Liver (tissue), 9 donors: Measurements from ENCODE around the gene PPM1D. TPM values are rescaled to one million over a fixed set of nuclear protein-coding genes. Genes with fewer than 3 reads are reported as not detected.
A peak's percentile ranks its signal among the peaks of the same experiment; 100 is the strongest.

Source experiments
- DNase-seq: peaks from one replicate; pipeline ENCODE4 v3.0.0-alpha.2; 2017; ENCODE audit warnings: low spot score
- H3K27ac ChIP-seq, 2 donors: one replicate each; pipeline ENCODE4 v1.7.0; 2013; ENCODE audit warnings: inconsistent platforms in 2 of 2, low read length in 2 of 2, control low read depth in 1 of 2, low read depth in 1 of 2, mild to moderate bottlenecking in 1 of 2
- H3K27me3 ChIP-seq, 4 donors: one replicate each; pipeline versions ENCODE4 v1.6.1 to v1.7.0; 2013; ENCODE audit warnings: low read length in 3 of 4, inconsistent platforms in 1 of 4, mild to moderate bottlenecking in 1 of 4, moderate library complexity in 1 of 4; ENCODE audit not compliant: control insufficient read depth in 4 of 4, insufficient read depth in 4 of 4
- H3K36me3 ChIP-seq, 4 donors: one replicate each; pipeline versions ENCODE4 v1.6.1 to v1.7.0; 2013; ENCODE audit warnings: low read length in 3 of 4, mild to moderate bottlenecking in 3 of 4, low read depth in 1 of 4, moderate library complexity in 1 of 4; ENCODE audit not compliant: control insufficient read depth in 4 of 4, insufficient read depth in 3 of 4
- H3K4me1 ChIP-seq, 4 donors: one replicate each; pipeline versions ENCODE4 v1.6.1 to v1.7.0; 2013; ENCODE audit warnings: low read length in 3 of 4, mild to moderate bottlenecking in 3 of 4, moderate library complexity in 1 of 4; ENCODE audit not compliant: control insufficient read depth in 4 of 4, insufficient read depth in 4 of 4
- H3K4me3 ChIP-seq, 3 donors: one replicate each; pipeline versions ENCODE4 v1.6.1 to v1.7.0; 2013; ENCODE audit warnings: low read length in 3 of 3, control low read depth in 1 of 3, low read depth in 1 of 3, mild to moderate bottlenecking in 1 of 3
- H3K9ac ChIP-seq, 2 donors: one replicate each; pipeline ENCODE4 v1.7.0; 2013; ENCODE audit warnings: low read length in 2 of 2, mild to moderate bottlenecking in 2 of 2, moderate library complexity in 2 of 2, control low read depth in 1 of 2, low read depth in 1 of 2
- H3K9me3 ChIP-seq, 4 donors: one replicate each; pipeline versions ENCODE4 v1.6.1 to v1.7.0; 2013; ENCODE audit warnings: low read length in 3 of 4; ENCODE audit not compliant: control insufficient read depth in 4 of 4
- EGR1 ChIP-seq, 2 donors: IDR thresholded peaks; 2 replicates each; pipeline ENCODE4 v1.6.1; 2016 to 2018; ENCODE audit warnings: antibody characterized with exemption in 2 of 2, low read depth in 2 of 2
- FOXA1 ChIP-seq: IDR thresholded peaks from 2 replicates; pipeline ENCODE4 v1.6.1; 2016; ENCODE audit warnings: antibody characterized with exemption
- FOXA2 ChIP-seq: IDR thresholded peaks from 2 replicates; pipeline ENCODE4 v1.6.1; 2016; ENCODE audit warnings: antibody characterized with exemption
- HNF4G ChIP-seq: IDR thresholded peaks from 2 replicates; pipeline ENCODE4 v1.6.1; 2016; ENCODE audit warnings: antibody characterized with exemption
- JUND ChIP-seq, 2 donors: IDR thresholded peaks; 2 replicates each; pipeline ENCODE4 v1.6.1; 2016; ENCODE audit warnings: antibody characterized with exemption in 2 of 2
- NR2F2 ChIP-seq: IDR thresholded peaks from 2 replicates; pipeline ENCODE4 v1.6.1; 2016; ENCODE audit warnings: antibody characterized with exemption
- RAD21 ChIP-seq, 2 donors: IDR thresholded peaks; 2 replicates each; pipeline ENCODE4 v1.6.1; 2016; ENCODE audit warnings: antibody characterized with exemption in 2 of 2, mild to moderate bottlenecking in 2 of 2
- RXRA ChIP-seq, 2 donors: IDR thresholded peaks; 2 replicates each; pipeline ENCODE4 v1.6.1; 2017 to 2018; ENCODE audit warnings: antibody characterized with exemption in 2 of 2, mild to moderate bottlenecking in 1 of 2
- SP1 ChIP-seq: IDR thresholded peaks from 2 replicates; pipeline ENCODE4 v1.6.1; 2018; ENCODE audit warnings: antibody characterized with exemption, mild to moderate bottlenecking
- TAF1 ChIP-seq: conservative IDR thresholded peaks from 2 replicates; pipeline ENCODE4 v1.6.1; 2016; ENCODE audit warnings: antibody characterized with exemption, mild to moderate bottlenecking
- WGBS: extraction: QIAGEN DNeasy Blood & Tissue Kit; methylation state at CpG from one replicate; pipeline ENCODE4 v1.1.7; 2013; 5-methylcytosine and 5-hydroxymethylcytosine counted together
- polyA plus RNA-seq, 2 donors: library from polyadenylated mRNA; stranded (reverse) in 1 of 2; unstranded in 1 of 2; fragments of 200-250 nt in 1 of 2; fragments of >200 nt in 1 of 2; fragmentation: Nextera tagmentation in 1 of 2; extraction: Ambion mirVana in 1 of 2; gene quantifications; one replicate each; pipeline versions ENCODE4 v1.2.1 to v1.2.3, GENCODE V29; 2013 to 2015
- total RNA-seq, 2 donors: library from RNA; depleted of rRNA; stranded (reverse); fragments of >200 nt; gene quantifications; one replicate each; pipeline ENCODE4 v1.2.3, GENCODE V29; 2014
- TF ChIP-seq, protein P1 (sequence below): fragments of 150-350 bp; IDR thresholded peaks from 2 replicates; pipeline ENCODE4 v1.5.1; 2017; ENCODE audit warnings: improper control_type of control experiment, low read depth, low read length; ENCODE audit not compliant: missing input control
- TF ChIP-seq, protein P2 (sequence below): IDR thresholded peaks from 2 replicates; pipeline ENCODE4 v1.6.1; 2016; ENCODE audit warnings: antibody characterized with exemption
- TF ChIP-seq, protein P3 (sequence below): IDR thresholded peaks from 2 replicates; pipeline ENCODE4 v1.6.1; 2016; ENCODE audit warnings: antibody characterized with exemption, mild to moderate bottlenecking
- donor health status: healthy.
- donor health status: healthy.
- donor health status: healthy.
- donor health status: healthy.
- donor health status: healthy.

The PPM1D gene
- total and polyA plus RNA-seq, 4 donors: 2.0 to 8.7 (median 5.0) TPM

DNA sequence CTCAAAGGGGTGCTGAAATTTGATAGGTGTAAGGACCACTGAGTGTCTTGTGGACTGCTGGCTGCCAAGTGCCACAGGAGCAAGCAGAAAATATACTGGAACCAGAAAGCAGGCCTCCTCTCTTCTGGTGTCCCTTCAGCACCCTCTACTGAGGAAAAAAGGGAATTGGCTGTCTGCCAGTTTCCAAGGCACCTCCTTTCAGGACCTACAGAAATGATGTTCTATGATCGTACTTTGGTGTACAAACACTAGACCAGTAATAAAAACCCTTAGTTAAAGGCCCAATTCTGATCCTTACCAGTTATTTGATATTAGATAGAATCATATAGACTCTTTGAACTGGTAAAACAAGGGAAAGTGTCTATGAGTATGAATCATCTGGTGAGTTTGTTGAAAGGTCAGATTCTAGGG is 41.8 kb downstream of the PPM1D start (continued):
- TF ChIP-seq, protein P1, sequence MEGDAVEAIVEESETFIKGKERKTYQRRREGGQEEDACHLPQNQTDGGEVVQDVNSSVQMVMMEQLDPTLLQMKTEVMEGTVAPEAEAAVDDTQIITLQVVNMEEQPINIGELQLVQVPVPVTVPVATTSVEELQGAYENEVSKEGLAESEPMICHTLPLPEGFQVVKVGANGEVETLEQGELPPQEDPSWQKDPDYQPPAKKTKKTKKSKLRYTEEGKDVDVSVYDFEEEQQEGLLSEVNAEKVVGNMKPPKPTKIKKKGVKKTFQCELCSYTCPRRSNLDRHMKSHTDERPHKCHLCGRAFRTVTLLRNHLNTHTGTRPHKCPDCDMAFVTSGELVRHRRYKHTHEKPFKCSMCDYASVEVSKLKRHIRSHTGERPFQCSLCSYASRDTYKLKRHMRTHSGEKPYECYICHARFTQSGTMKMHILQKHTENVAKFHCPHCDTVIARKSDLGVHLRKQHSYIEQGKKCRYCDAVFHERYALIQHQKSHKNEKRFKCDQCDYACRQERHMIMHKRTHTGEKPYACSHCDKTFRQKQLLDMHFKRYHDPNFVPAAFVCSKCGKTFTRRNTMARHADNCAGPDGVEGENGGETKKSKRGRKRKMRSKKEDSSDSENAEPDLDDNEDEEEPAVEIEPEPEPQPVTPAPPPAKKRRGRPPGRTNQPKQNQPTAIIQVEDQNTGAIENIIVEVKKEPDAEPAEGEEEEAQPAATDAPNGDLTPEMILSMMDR: peak; percentile 28
- no peak for TF ChIP-seq TAF1
- no peak for TF ChIP-seq HNF4G
- TF ChIP-seq NR2F2: no peak
- TF ChIP-seq FOXA1: no peak

GRCh38 chr17:60645918-60646523 is 46.0 kb downstream of the PPM1D start:
- no peak for DNase-seq
- H3K9me3 ChIP-seq: no peaks in the 10 kb centered on the region
- no peaks in the 10 kb centered on the region for H3K27me3 ChIP-seq
- H3K4me1 ChIP-seq: no peaks in the 10 kb centered on the region
- WGBS: 91% methylated on average over 3 of the region's 3 CpGs
- H3K4me3 ChIP-seq: no peak overlapping the region
- no peak overlapping the region for H3K9ac ChIP-seq
- peaks cover 0 to 10% (median 0%) of the 10 kb centered on the region in 4 donors for H3K36me3 ChIP-seq
- TF ChIP-seq FOXA2: no peak
- TF ChIP-seq RAD21 (IDR thresholded peaks at IDR 0.05): no peak
- no peak for TF ChIP-seq JUND (IDR thresholded peaks at IDR 0.05)
- TF ChIP-seq FOXA1: no peak
- TF ChIP-seq, protein P2, sequence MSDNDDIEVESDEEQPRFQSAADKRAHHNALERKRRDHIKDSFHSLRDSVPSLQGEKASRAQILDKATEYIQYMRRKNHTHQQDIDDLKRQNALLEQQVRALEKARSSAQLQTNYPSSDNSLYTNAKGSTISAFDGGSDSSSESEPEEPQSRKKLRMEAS: no peak
- TF ChIP-seq, protein P1: no peak
- TF ChIP-seq SP1: no peak
- no peak for TF ChIP-seq EGR1 (IDR thresholded peaks at IDR 0.05; ENCODE audit: low read depth in 2 of 2)
- TF ChIP-seq, protein P3, sequence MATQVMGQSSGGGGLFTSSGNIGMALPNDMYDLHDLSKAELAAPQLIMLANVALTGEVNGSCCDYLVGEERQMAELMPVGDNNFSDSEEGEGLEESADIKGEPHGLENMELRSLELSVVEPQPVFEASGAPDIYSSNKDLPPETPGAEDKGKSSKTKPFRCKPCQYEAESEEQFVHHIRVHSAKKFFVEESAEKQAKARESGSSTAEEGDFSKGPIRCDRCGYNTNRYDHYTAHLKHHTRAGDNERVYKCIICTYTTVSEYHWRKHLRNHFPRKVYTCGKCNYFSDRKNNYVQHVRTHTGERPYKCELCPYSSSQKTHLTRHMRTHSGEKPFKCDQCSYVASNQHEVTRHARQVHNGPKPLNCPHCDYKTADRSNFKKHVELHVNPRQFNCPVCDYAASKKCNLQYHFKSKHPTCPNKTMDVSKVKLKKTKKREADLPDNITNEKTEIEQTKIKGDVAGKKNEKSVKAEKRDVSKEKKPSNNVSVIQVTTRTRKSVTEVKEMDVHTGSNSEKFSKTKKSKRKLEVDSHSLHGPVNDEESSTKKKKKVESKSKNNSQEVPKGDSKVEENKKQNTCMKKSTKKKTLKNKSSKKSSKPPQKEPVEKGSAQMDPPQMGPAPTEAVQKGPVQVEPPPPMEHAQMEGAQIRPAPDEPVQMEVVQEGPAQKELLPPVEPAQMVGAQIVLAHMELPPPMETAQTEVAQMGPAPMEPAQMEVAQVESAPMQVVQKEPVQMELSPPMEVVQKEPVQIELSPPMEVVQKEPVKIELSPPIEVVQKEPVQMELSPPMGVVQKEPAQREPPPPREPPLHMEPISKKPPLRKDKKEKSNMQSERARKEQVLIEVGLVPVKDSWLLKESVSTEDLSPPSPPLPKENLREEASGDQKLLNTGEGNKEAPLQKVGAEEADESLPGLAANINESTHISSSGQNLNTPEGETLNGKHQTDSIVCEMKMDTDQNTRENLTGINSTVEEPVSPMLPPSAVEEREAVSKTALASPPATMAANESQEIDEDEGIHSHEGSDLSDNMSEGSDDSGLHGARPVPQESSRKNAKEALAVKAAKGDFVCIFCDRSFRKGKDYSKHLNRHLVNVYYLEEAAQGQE: no peak
- no peak for TF ChIP-seq RXRA (IDR thresholded peaks at IDR 0.05)
- no peak for TF ChIP-seq TAF1
- TF ChIP-seq NR2F2: no peak
- no peak overlapping the region for H3K27ac ChIP-seq
